ENCODE data around the gene ZNF516. TPM values are rescaled to one million over a fixed set of nuclear protein-coding genes. Genes with fewer than 3 reads are reported as not detected.

ZNF516 gene
- total and polyA plus RNA-seq, 2 of the 13 experiments (the other 11 are each of a cell fraction or from before 2014, with no cell fraction given): 16.6 to 18.7 TPM

DNA sequence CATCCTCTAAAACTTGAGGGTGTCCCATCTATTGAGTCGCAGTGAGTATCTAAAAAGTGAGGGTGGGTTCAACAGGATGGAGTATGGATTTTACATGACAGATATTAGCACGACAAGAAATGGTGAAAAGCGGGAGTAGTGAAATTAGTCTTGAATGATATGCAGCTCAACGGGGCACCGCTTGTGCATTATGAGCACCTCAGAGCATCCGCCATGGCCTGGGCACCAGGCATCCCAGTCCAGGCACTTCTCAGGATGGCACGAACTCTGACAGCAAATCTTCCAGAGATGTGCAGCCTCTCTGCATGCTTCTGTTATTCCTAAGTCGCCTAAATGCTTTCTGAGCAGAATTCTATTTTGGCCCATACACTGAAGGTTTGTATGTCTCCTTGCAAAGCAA is 57.1 kb downstream of the ZNF516 start:
- Histone ChIP-seq H3K9ac (ENCODE audit: insufficient read depth, low read depth, low read length) (no peak overlapping the region), H3K27me3 (ENCODE audit: control insufficient read depth in 1 of 2, insufficient read depth in 2 of 2, low read length in 2 of 2) (no peaks in the 10 kb centered on the region), H3K9me3 (ENCODE audit: low read length) (no peaks in the 10 kb centered on the region), H3K4me3 (replicated peaks in 1 of 3; ENCODE audit: insufficient read depth in 1 of 3, low read depth in 2 of 3, low read length in 3 of 3) (no peak overlapping the region), H3K4me2 (ENCODE audit: low read depth, low read length) (no peak overlapping the region), H2AFZ (ENCODE audit: low read length) (no peak overlapping the region), H3K27ac (ENCODE audit: extremely low read length, insufficient read depth, low read length) (no peak overlapping the region), H4K20me1 (ENCODE audit: insufficient read depth, low read length) (peaks cover 49% of the 10 kb centered on the region), H3K4me1 (ENCODE audit: insufficient read depth, low read length) (no peaks in the 10 kb centered on the region), H3K79me2 (ENCODE audit: insufficient read depth, low read length) (peaks cover 57% of the 10 kb centered on the region), H3K36me3 (replicated peaks in 1 of 2; ENCODE audit: control insufficient read depth in 1 of 2, insufficient read depth in 2 of 2, low read length in 2 of 2) (peaks cover 27 to 65% of the 10 kb centered on the region in 2 experiments)
- TF ChIP-seq, protein P1, sequence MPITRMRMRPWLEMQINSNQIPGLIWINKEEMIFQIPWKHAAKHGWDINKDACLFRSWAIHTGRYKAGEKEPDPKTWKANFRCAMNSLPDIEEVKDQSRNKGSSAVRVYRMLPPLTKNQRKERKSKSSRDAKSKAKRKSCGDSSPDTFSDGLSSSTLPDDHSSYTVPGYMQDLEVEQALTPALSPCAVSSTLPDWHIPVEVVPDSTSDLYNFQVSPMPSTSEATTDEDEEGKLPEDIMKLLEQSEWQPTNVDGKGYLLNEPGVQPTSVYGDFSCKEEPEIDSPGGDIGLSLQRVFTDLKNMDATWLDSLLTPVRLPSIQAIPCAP (CRISPR knock-in tag; IDR thresholded peaks at IDR 0.05; ENCODE audit: low read depth): no peak
- TF ChIP-seq GATA4 (IDR thresholded peaks at IDR 0.05; ENCODE audit: borderline replicate concordance, low read depth) (no peak), ZNF33A (CRISPR knock-in tag; IDR thresholded peaks at IDR 0.05; ENCODE audit: borderline replicate concordance) (no peak), CBX2 (IDR thresholded peaks at IDR 0.05; ENCODE audit: low read depth, low read length) (no peak), CBX2 (CRISPR knock-in tag; IDR thresholded peaks at IDR 0.05; ENCODE audit: low read depth) (no peak), ZNF362 (CRISPR knock-in tag; IDR thresholded peaks at IDR 0.05; ENCODE audit: borderline replicate concordance) (no peak), ARHGAP35 (CRISPR knock-in tag; IDR thresholded peaks at IDR 0.05; ENCODE audit: borderline replicate concordance) (no peak), TAF1 (CRISPR knock-in tag; IDR thresholded peaks at IDR 0.05) (no peak), ZNF777 (CRISPR knock-in tag; IDR thresholded peaks at IDR 0.05) (no peak)
- TF ChIP-seq, protein P2, sequence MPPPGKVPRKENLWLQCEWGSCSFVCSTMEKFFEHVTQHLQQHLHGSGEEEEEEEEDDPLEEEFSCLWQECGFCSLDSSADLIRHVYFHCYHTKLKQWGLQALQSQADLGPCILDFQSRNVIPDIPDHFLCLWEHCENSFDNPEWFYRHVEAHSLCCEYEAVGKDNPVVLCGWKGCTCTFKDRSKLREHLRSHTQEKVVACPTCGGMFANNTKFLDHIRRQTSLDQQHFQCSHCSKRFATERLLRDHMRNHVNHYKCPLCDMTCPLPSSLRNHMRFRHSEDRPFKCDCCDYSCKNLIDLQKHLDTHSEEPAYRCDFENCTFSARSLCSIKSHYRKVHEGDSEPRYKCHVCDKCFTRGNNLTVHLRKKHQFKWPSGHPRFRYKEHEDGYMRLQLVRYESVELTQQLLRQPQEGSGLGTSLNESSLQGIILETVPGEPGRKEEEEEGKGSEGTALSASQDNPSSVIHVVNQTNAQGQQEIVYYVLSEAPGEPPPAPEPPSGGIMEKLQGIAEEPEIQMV (CRISPR knock-in tag; IDR thresholded peaks at IDR 0.05; ENCODE audit: low read depth): no peak
- in situ Hi-C loops (cut with HindIII; ENCODE audit: extremely low pct_ligation_motif_present, low pct_unique_long_range_greater_than_20kb) (no loop called here), intact Hi-C loops (cut with micrococcal nuclease; ENCODE audit: unreplicated experiment) (no loop called here)
- DNase-seq (ENCODE audit: low spot score): no peak
- BruUV-seq (replicated peaks): no TSS peak
- whole genome bisulfite sequencing (ENCODE audit: low lambda C conversion rate): 94% methylated on average over 8 of the region's 8 CpGs
- FAIRE-seq: no peak
- CTCF ChIA-PET (ENCODE audit: low intra/inter-chr PET ratio, low total read pairs): no interaction called here
- POLR2A ChIA-PET: no interaction called here
- ATAC-seq: no peak
